Gastroesophageal sphincter (tissue), 4 donors: ENCODE measurements around the gene SEC61A2. TPM values are rescaled to one million over a fixed set of nuclear protein-coding genes. Genes with fewer than 3 reads are reported as not detected.

ENCODE experiments used
- ATAC-seq: fragments of 150-250 bp; one replicate; pipeline ENCODE4 v1.9.1; 2016; ENCODE audit warnings: mild to moderate bottlenecking, moderate library complexity
- H3K27ac ChIP-seq, 4 donors: fragments of 200-600 bp; sonication (generic) in 3 of 4; 1 replicate in 3 of 4; 2 replicates in 1 of 4; pipeline ENCODE4 v1.5.1; 2016 to 2019
- H3K27me3 ChIP-seq: fragments of 200-600 bp; sonication (generic); one replicate; pipeline ENCODE4 v1.5.1; 2019
- H3K36me3 ChIP-seq, 2 donors: fragments of 200-600 bp; sonication (generic); one replicate each; pipeline ENCODE4 v1.5.1; 2019; ENCODE audit warnings: control low read depth in 1 of 2
- H3K4me1 ChIP-seq, 3 donors: fragments of 200-600 bp; sonication (generic); 1 replicate in 2 of 3; 2 replicates in 1 of 3; pipeline ENCODE4 v1.5.1; 2016 to 2019; ENCODE audit warnings: control low read depth in 2 of 3
- H3K4me3 ChIP-seq, 2 donors: fragments of 200-600 bp; sonication (generic); one replicate each; pipeline ENCODE4 v1.5.1; 2019; ENCODE audit warnings: mild to moderate bottlenecking in 1 of 2, moderate library complexity in 1 of 2
- H3K9me3 ChIP-seq, 3 donors: fragments of 200-600 bp; sonication (generic); one replicate each; pipeline ENCODE4 v1.5.1; 2017 to 2019; ENCODE audit warnings: control low read depth in 2 of 3
- EP300 ChIP-seq: sonication (generic); formaldehyde crosslinking; IDR thresholded peaks from one replicate; pipeline ENCODE4 v1.6.1; 2017; ENCODE audit warnings: antibody characterized with exemption, mild to moderate bottlenecking
- POLR2A ChIP-seq, 2 donors: fragments of 450-650 bp; IDR thresholded peaks; one replicate each; pipeline ENCODE4 v1.6.1; 2017; ENCODE audit warnings: antibody characterized with exemption in 2 of 2, mild to moderate bottlenecking in 2 of 2, moderate library complexity in 1 of 2
- POLR2AphosphoS5 ChIP-seq: sonication (generic); formaldehyde crosslinking; IDR thresholded peaks from one replicate; pipeline ENCODE4 v1.6.1; 2017; ENCODE audit warnings: antibody characterized with exemption
- WGBS, 2 donors: methylation state at CpG; one replicate each; pipeline ENCODE4 v1.1.5; 2018; ENCODE audit warnings: low coverage in 1 of 2; 5-methylcytosine and 5-hydroxymethylcytosine counted together
- total RNA-seq, 4 donors: library from RNA; depleted of rRNA; stranded (reverse); fragments of >200 nt; gene quantifications; one replicate each; pipeline ENCODE4 v1.1.0, GENCODE V29; 2016
- TF ChIP-seq, protein P1 (sequence below), 4 experiments: fragments of 200-600 bp in 2 of 4; fragments of 450-650 bp in 2 of 4; sonication (generic) in 1 of 4; IDR thresholded peaks; one replicate each; pipeline ENCODE4 v1.5.1; 2017 to 2019; ENCODE audit warnings: antibody characterized with exemption in 4 of 4, mild to moderate bottlenecking in 2 of 4, moderate library complexity in 2 of 4

Gene SEC61A2
- total RNA-seq, 4 donors from 2014 or later: 4.8 to 21.9 (median 7.8) TPM

DNA sequence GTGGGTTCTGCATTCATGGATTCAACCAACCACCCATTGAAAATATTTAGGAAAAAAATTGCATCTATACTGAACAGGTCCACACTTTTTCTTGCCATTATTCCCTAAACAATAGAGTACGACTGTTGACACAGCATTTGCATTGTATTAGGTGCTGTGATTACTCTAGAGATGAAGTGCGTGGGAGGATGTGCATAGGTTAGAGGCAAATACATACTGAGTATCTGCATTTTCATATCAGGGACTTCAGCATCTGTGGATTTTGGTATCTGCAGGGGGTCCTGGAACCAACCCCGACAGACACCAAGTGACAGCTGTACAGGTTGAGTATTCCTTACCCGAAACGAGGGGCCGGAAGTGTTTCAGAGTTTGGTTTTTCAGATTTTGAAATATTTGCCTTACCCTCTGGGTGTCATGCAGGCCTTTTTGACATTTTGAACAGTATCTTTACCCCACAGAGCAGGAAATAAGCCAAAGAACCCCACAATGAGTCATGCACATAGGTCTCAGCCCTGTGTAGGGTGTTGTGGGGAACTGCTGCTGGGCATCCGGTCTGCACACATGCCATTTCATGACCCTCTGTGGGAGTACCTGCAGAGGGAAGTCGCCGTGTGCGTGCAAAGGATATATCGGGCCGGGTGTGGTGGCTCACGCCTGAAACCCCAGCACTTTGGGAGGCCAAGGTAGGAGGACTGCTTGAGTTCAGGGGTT, 51.7 kb downstream of the SEC61A2 start:
- Histone ChIP-seq H3K27ac (no peak overlapping the region), H3K9me3 (no peaks in the 10 kb centered on the region), H3K36me3 (peaks cover 3 to 98% of the 10 kb centered on the region in 2 donors), H3K4me3 (no peak overlapping the region), H3K4me1 (no peaks in the 10 kb centered on the region), H3K27me3 (no peaks in the 10 kb centered on the region)
- TF ChIP-seq POLR2A (IDR thresholded peaks at IDR 0.05) (no peak), POLR2AphosphoS5 (no peak), EP300 (no peak)
- TF ChIP-seq, protein P1, sequence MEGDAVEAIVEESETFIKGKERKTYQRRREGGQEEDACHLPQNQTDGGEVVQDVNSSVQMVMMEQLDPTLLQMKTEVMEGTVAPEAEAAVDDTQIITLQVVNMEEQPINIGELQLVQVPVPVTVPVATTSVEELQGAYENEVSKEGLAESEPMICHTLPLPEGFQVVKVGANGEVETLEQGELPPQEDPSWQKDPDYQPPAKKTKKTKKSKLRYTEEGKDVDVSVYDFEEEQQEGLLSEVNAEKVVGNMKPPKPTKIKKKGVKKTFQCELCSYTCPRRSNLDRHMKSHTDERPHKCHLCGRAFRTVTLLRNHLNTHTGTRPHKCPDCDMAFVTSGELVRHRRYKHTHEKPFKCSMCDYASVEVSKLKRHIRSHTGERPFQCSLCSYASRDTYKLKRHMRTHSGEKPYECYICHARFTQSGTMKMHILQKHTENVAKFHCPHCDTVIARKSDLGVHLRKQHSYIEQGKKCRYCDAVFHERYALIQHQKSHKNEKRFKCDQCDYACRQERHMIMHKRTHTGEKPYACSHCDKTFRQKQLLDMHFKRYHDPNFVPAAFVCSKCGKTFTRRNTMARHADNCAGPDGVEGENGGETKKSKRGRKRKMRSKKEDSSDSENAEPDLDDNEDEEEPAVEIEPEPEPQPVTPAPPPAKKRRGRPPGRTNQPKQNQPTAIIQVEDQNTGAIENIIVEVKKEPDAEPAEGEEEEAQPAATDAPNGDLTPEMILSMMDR (IDR thresholded peaks at IDR 0.05): no peak
- ATAC-seq: no peak
- WGBS, 2 donors: 93% methylated on average over 9 to 11 of the region's 13 CpGs

DNA sequence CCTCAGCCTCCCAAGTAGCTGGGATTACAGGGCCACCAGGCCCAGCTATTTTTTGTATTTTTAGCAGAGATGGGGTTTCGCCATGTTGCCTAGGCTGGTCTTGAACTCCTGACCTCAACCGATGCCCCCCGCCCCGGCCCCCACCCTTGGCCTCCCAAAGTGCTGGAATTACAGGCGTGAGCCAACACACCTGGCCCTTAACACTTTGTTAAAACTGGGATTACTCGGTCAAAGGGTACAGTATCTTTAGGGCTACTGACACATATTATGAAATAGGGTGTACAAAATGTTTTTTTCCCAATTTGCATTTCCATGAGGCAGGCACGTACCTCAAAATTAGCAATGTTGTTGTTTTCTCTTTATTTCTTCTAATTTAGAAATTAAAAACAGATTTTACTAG, 54.7 kb downstream of the SEC61A2 start:
- TF ChIP-seq EP300 (no peak), POLR2AphosphoS5 (no peak), POLR2A (IDR thresholded peaks at IDR 0.05) (no peak)
- TF ChIP-seq, protein P1 (IDR thresholded peaks at IDR 0.05): no peak
- peaks cover 3 to 85% of the 10 kb centered on the region in 2 donors for H3K36me3 ChIP-seq
- WGBS, 2 donors: 88 to 92% methylated on average over 1 to 2 of the region's 7 CpGs

DNA sequence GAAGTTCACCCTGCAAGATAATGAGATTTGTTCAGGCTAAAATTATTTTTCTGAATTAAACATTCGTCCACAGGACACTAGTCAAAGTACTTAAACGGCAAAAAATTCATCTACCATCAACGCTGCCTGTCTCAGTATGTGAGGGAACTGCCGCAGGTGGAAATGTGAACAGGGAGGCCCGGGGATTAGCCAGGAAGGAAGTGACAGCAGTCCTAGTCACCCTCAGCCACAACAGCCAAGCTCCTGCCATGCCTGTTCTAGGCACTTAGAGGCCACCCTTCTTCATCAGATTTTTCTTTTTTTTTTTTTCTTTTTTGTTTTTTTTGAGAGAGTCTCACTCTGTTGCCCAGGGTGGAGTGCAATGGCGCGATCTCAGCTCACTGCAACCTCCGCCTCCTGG, 56.8 kb downstream of the SEC61A2 start:
- H3K27me3 ChIP-seq: no peaks in the 10 kb centered on the region
- no peaks in the 10 kb centered on the region for H3K9me3 ChIP-seq
- no peak overlapping the region for H3K4me3 ChIP-seq
- ATAC-seq: no peak
- WGBS, 2 donors: 79 to 95% methylated on average over 5 to 6 of the region's 8 CpGs
- no peak for TF ChIP-seq POLR2A (IDR thresholded peaks at IDR 0.05)
- no peak for TF ChIP-seq EP300
- TF ChIP-seq, protein P1 (IDR thresholded peaks at IDR 0.05): no peak
- TF ChIP-seq POLR2AphosphoS5: no peak
- peaks cover 3 to 63% of the 10 kb centered on the region in 2 donors for H3K36me3 ChIP-seq
- no peak overlapping the region for H3K27ac ChIP-seq
- H3K4me1 ChIP-seq: peaks cover 0 to 5% (median 0%) of the 10 kb centered on the region in 3 donors

More for the DNA sequence above, 54.7 kb downstream of the SEC61A2 start:
- no peak for ATAC-seq
- H3K27ac ChIP-seq: no peak overlapping the region
- H3K9me3 ChIP-seq: no peaks in the 10 kb centered on the region
- no peak overlapping the region for H3K4me3 ChIP-seq
- H3K27me3 ChIP-seq: no peaks in the 10 kb centered on the region
- no peaks in the 10 kb centered on the region for H3K4me1 ChIP-seq

DNA sequence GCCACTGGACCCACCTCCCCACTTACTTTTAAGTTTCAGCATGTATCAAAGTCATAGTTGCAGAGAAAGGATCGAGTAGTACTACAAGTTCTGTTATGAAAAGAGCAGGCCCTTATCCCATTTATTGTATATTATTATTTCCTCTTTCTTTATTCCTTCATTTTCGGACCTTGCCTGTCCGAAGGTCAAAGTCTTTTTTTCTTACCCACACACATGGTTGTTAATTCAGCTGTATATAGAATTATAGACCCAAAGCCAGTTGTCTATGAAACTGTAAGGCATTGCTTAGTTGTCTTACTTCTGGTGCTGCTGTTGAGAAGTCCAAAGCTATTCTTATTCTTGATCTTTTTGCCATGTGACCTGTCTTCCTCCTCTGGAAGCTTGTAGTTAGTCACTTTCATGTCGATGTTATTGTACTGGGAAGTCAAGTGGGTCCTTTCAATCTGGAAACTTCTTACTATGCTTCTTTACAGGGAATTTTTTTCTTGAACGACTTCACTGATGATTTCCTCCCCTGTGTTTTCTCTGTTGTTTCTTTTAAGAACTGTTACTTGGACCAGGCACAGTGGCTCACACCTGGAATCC, 57.9 kb downstream of the SEC61A2 start:
- 79 to 84% methylated on average over 3 to 5 of the region's 5 CpGs for WGBS, 2 donors
- TF ChIP-seq, protein P1 (IDR thresholded peaks at IDR 0.05): no peak
- TF ChIP-seq POLR2A (IDR thresholded peaks at IDR 0.05) (no peak), POLR2AphosphoS5 (no peak), EP300 (no peak)
- Histone ChIP-seq H3K27ac (no peak overlapping the region), H3K9me3 (no peaks in the 10 kb centered on the region), H3K36me3 (peaks cover 3 to 60% of the 10 kb centered on the region in 2 donors), H3K4me1 (peaks cover 0 to 16% (median 0%) of the 10 kb centered on the region in 3 donors), H3K27me3 (no peaks in the 10 kb centered on the region), H3K4me3 (no peak overlapping the region)
- ATAC-seq: no peak

DNA sequence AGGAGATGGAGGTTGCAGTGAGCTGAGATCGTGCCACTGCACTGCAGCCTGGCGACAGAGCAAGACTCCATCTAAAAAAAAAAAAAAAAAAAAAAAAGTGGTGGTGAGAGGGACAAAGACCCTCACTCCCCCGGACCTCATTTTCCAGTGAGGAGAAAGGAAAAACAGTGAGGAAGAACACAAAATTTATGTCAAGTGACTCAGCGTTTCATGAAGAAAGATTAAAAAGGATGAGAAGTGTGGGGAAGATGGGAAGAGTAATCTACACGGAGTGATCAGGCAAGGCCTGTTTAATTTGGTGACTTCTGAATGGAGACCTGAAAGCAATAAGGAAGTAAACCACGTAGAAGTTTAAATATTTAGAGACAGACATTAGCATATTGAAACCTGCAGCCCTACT, 59.2 kb downstream of the SEC61A2 start:
- no peak for TF ChIP-seq EP300
- no peak for TF ChIP-seq POLR2AphosphoS5
- no peak for TF ChIP-seq POLR2A (IDR thresholded peaks at IDR 0.05)
- TF ChIP-seq, protein P1 (IDR thresholded peaks at IDR 0.05): no peak
- ATAC-seq: no peak
- WGBS, 2 donors: 89 to 91% methylated on average over 3 to 4 of the region's 6 CpGs
- H3K36me3 ChIP-seq: peaks cover 3 to 53% of the 10 kb centered on the region in 2 donors
- no peaks in the 10 kb centered on the region for H3K27me3 ChIP-seq
- H3K4me1 ChIP-seq: peaks cover 0 to 28% (median under 1%) of the 10 kb centered on the region in 3 donors
- H3K4me3 ChIP-seq: no peak overlapping the region
- H3K9me3 ChIP-seq: no peaks in the 10 kb centered on the region
- no peak overlapping the region for H3K27ac ChIP-seq
